CD14-positive monocyte (primary cell): Measurements from ENCODE around the gene TP53BP2. TPM values are rescaled to one million over a fixed set of nuclear protein-coding genes. Genes with fewer than 3 reads are reported as not detected.

Source experiments
- DNase-seq, 3 donors: peaks; one replicate each; pipeline ENCODE4 v3.0.0-alpha.2; 2011 to 2022
- H2AFZ ChIP-seq: 2 replicates; pipeline ENCODE4 v1.6.0; 2012; ENCODE audit warnings: mild to moderate bottlenecking, low read depth, low read length, inconsistent platforms; ENCODE audit not compliant: insufficient read depth, poor library complexity, severe bottlenecking
- H3K27ac ChIP-seq, 2 donors: 1 replicate in 1 of 2; 2 replicates in 1 of 2; pipeline ENCODE4 v1.5.1; 2012 to 2013; ENCODE audit warnings: low read length in 2 of 2, control low read depth in 1 of 2, inconsistent platforms in 1 of 2, low read depth in 1 of 2, mild to moderate bottlenecking in 1 of 2
- H3K27me3 ChIP-seq, 2 donors: one replicate each; pipeline versions ENCODE4 v1.6.0 to v1.6.1; 2011 to 2013; ENCODE audit warnings: low read length in 2 of 2; ENCODE audit not compliant: control insufficient read depth in 2 of 2, insufficient read depth in 2 of 2
- H3K36me3 ChIP-seq, 2 donors: replicated peaks in 1 of 2; 1 replicate in 1 of 2; 2 replicates in 1 of 2; pipeline versions ENCODE4 v1.5.1 to v1.6.1; 2012 to 2013; ENCODE audit warnings: low read length in 2 of 2, control low read depth in 1 of 2, inconsistent platforms in 1 of 2, mild to moderate bottlenecking in 1 of 2; ENCODE audit not compliant: insufficient read depth in 2 of 2, control insufficient read depth in 1 of 2
- H3K4me1 ChIP-seq, 2 donors: 1 replicate in 1 of 2; 2 replicates in 1 of 2; pipeline versions ENCODE4 v1.5.1 to v1.6.1; 2012 to 2013; ENCODE audit warnings: low read length in 2 of 2, control low read depth in 1 of 2, inconsistent platforms in 1 of 2, mild to moderate bottlenecking in 1 of 2, moderate library complexity in 1 of 2; ENCODE audit not compliant: insufficient read depth in 2 of 2, control insufficient read depth in 1 of 2
- H3K4me2 ChIP-seq: replicated peaks from 2 replicates; pipeline ENCODE3; 2012; ENCODE audit warnings: low read length, moderate library complexity, mild to moderate bottlenecking; ENCODE audit not compliant: poor library complexity, severe bottlenecking; ENCODE audit errors: extremely low read depth
- H3K4me3 ChIP-seq, 3 experiments: fragments of 200-600 bp in 1 of 3; sonication (generic) in 1 of 3; replicated peaks in 1 of 3; 1 replicate in 2 of 3; 2 replicates in 1 of 3; pipeline ENCODE4 v1.5.1; 2011 to 2013; ENCODE audit warnings: low read length in 3 of 3, mild to moderate bottlenecking in 3 of 3, control low read depth in 2 of 3, low read depth in 2 of 3, inconsistent platforms in 1 of 3, moderate library complexity in 1 of 3
- H3K79me2 ChIP-seq: 2 replicates; pipeline ENCODE4 v1.6.0; 2012; ENCODE audit warnings: mild to moderate bottlenecking, control low read depth, inconsistent platforms, low read length, moderate library complexity; ENCODE audit not compliant: insufficient read depth
- H3K9ac ChIP-seq: 2 replicates; pipeline ENCODE4 v1.6.0; 2017; ENCODE audit warnings: low read length, mild to moderate bottlenecking; ENCODE audit not compliant: insufficient read depth, poor library complexity, severe bottlenecking
- H3K9me3 ChIP-seq, 2 donors: replicated peaks in 1 of 2; 1 replicate in 1 of 2; 2 replicates in 1 of 2; pipeline versions ENCODE4 v1.5.1 to v1.6.1; 2012 to 2013; ENCODE audit warnings: low read length in 2 of 2, control low read depth in 1 of 2; ENCODE audit not compliant: control insufficient read depth in 1 of 2, insufficient read depth in 1 of 2
- H4K20me1 ChIP-seq: 2 replicates; pipeline ENCODE4 v1.6.0; 2012; ENCODE audit warnings: mild to moderate bottlenecking, low read length, control low read depth, moderate library complexity; ENCODE audit not compliant: insufficient read depth
- H3K27ac Mint-ChIP-seq, 7 donors: one replicate each; pipeline ENCODE4 v1.8.0; 2020; ENCODE audit warnings: mild to moderate bottlenecking in 7 of 7, mixed read lengths in 7 of 7, moderate library complexity in 6 of 7, inconsistent platforms in 2 of 7
- H3K27me3 Mint-ChIP-seq, 3 donors: one replicate each; pipeline ENCODE4 v1.8.0; 2021 to 2022; ENCODE audit warnings: low read depth in 3 of 3, mild to moderate bottlenecking in 3 of 3, mixed read lengths in 3 of 3, moderate library complexity in 3 of 3, inconsistent platforms in 1 of 3
- H3K36me3 Mint-ChIP-seq, 2 donors: one replicate each; pipeline ENCODE4 v1.8.0; 2020; ENCODE audit warnings: mixed read lengths in 2 of 2, inconsistent platforms in 1 of 2, mild to moderate bottlenecking in 1 of 2
- H3K4me1 Mint-ChIP-seq: one replicate; pipeline ENCODE4 v1.8.0; 2020; ENCODE audit warnings: mild to moderate bottlenecking, mixed read lengths
- H3K4me3 Mint-ChIP-seq, 2 donors: one replicate each; pipeline ENCODE4 v1.8.0; 2020; ENCODE audit warnings: mild to moderate bottlenecking in 2 of 2, mixed read lengths in 2 of 2, moderate library complexity in 1 of 2
- H3K9me3 Mint-ChIP-seq, 7 donors: one replicate each; pipeline ENCODE4 v1.8.0; 2020 to 2022; ENCODE audit warnings: mixed read lengths in 7 of 7, mild to moderate bottlenecking in 6 of 7, moderate library complexity in 6 of 7, inconsistent platforms in 2 of 7
- CTCF ChIP-seq: fragments of 200-600 bp; IDR thresholded peaks from one replicate; pipeline ENCODE4 v1.8.0; 2022; ENCODE audit warnings: antibody characterized with exemption, mild to moderate bottlenecking
- WGBS: methylation state at CpG from one replicate; pipeline ENCODE4 v1.1.5; 2013; ENCODE audit warnings: missing lambda C conversion rate; ENCODE audit not compliant: insufficient coverage; 5-methylcytosine and 5-hydroxymethylcytosine counted together
- intact Hi-C, 2 donors: fragments of 100-400 bp; cut with micrococcal nuclease; formaldehyde crosslinking; loops; one replicate each; pipeline versions ENCODE4 v1.15.0 to v1.15.1; 2023
- polyA plus RNA-seq, 3 donors: library from polyadenylated mRNA; depleted of rRNA in 1 of 3; unstranded in 2 of 3; stranded (reverse) in 1 of 3; fragments of 300-500 nt in 2 of 3; fragments of >200 nt in 1 of 3; fragmentation: Illumina TruSeq in 2 of 3; gene quantifications; 1 replicate in 2 of 3; 2 replicates in 1 of 3; pipeline ENCODE4 v1.2.3, GENCODE V29; 2012 to 2021

Gene TP53BP2
- polyA plus RNA-seq, 3 donors = 5.7 to 19.7 (median 8.8) TPM

- DNase-seq = peak; percentile 52 to 83 (median 64)
- Histone ChIP-seq H3K4me1 (peaks cover 71 to 90% of the 10 kb centered on the region in 2 donors), H3K27me3 (no peaks in the 10 kb centered on the region), H3K4me2 (peak overlapping the region; percentile 54), H2AFZ (no peak overlapping the region), H4K20me1 (peaks cover 78% of the 10 kb centered on the region), H3K9ac (no peak overlapping the region), H3K79me2 (peaks cover 90% of the 10 kb centered on the region), H3K36me3 (no peaks in the 10 kb centered on the region), H3K9me3 (no peaks in the 10 kb centered on the region), H3K27ac (peak overlapping the region; percentile 13 to 94), H3K4me3 (peak overlapping the region in 1 of 3 experiments; percentile 49)
- intact Hi-C loops = no loop called here
- Mint-ChIP-seq H3K4me1 (peaks cover 27% of the 10 kb centered on the region), H3K4me3 (no peak overlapping the region), H3K27ac (no peak overlapping the region), H3K36me3 (peaks cover 0 to 3% of the 10 kb centered on the region in 2 donors), H3K9me3 (no peaks in the 10 kb centered on the region), H3K27me3 (no peaks in the 10 kb centered on the region)
- WGBS = 67% methylated on average over 1 of the region's 3 CpGs
- no peak for TF ChIP-seq CTCF
These were observed 11.0 kb downstream of the TP53BP2 start for GRCh38 chr1:223834660-223835263.

- Mint-ChIP-seq H3K9me3 (no peaks in the 10 kb centered on the region), H3K36me3 (peaks cover under 1 to 5% of the 10 kb centered on the region in 2 donors), H3K4me1 (peaks cover 29% of the 10 kb centered on the region), H3K27me3 (no peaks in the 10 kb centered on the region), H3K4me3 (no peak overlapping the region), H3K27ac (no peak overlapping the region)
- DNase-seq = peak in 1 of 3 donors; percentile 30
- Histone ChIP-seq H3K4me1 (peaks cover 75 to 94% of the 10 kb centered on the region in 2 donors), H3K4me2 (no peak overlapping the region), H3K27me3 (no peaks in the 10 kb centered on the region), H3K27ac (peak overlapping the region in 1 of 2 donors; percentile 94), H3K9ac (no peak overlapping the region), H2AFZ (no peak overlapping the region), H4K20me1 (peaks cover 77% of the 10 kb centered on the region), H3K9me3 (no peaks in the 10 kb centered on the region), H3K79me2 (peaks cover 90% of the 10 kb centered on the region), H3K4me3 (no peak overlapping the region), H3K36me3 (peaks cover 0 to under 1% of the 10 kb centered on the region in 2 donors)
- TF ChIP-seq CTCF = no peak
- intact Hi-C loops = no loop called here
- 100% methylated on average over 1 of the region's 2 CpGs for WGBS
These were observed 11.8 kb downstream of the TP53BP2 start for GRCh38 chr1:223833948-223834347.
